Adrenal gland (tissue), 5 donors: ENCODE results near the gene ZNF154.
"Not testable (repeated sequence)": the region's sequence is repeated elsewhere in the genome, so short reads cannot be mapped to it uniquely, and the experiment has no call there.

Experiments used
- CTCF ChIP-seq, 6 experiments: fragments of 450-650 bp in 4 of 6; fragments of 200-600 bp in 2 of 6; sonication (generic) in 1 of 6; IDR thresholded peaks; 1 replicate in 5 of 6; 2 replicates in 1 of 6; pipeline versions ENCODE4 v1.5.1 to v1.8.0; 2016 to 2021; ENCODE audit warnings: antibody characterized with exemption in 6 of 6, mild to moderate bottlenecking in 2 of 6, moderate library complexity in 1 of 6
- POLR2A ChIP-seq, 2 donors: fragments of 450-650 bp; IDR thresholded peaks; one replicate each; pipeline ENCODE4 v1.6.1; 2017; ENCODE audit warnings: antibody characterized with exemption in 2 of 2, mild to moderate bottlenecking in 2 of 2, moderate library complexity in 1 of 2
- donor health status: DM: no; HTN: no; CAD: no.

- TF ChIP-seq CTCF (IDR thresholded peaks at IDR 0.05) = peak; percentile 53 to 82 (median 75)
- not testable (repeated sequence) for TF ChIP-seq POLR2A (IDR thresholded peaks at IDR 0.05)
These were observed 29.3 kb upstream of the ZNF154 start for GRCh38 chr19:57738320-57738719.
